OCI-LY1 (cell line): ENCODE results near the gene ZFAND4.

Experiments used
- CTCF ChIP-seq: fragments of 200-600 bp; sonication (generic), shearing (Covaris generic); IDR thresholded peaks from 2 replicates; pipeline ENCODE4 v1.5.1; 2017; ENCODE audit warnings: mild to moderate bottlenecking, antibody characterized with exemption, low read length, moderate library complexity, mixed read lengths
- EZH2 ChIP-seq: fragments of 200-600 bp; sonication (generic), shearing (Covaris generic); IDR thresholded peaks from 2 replicates; pipeline ENCODE4 v1.8.0; 2017; ENCODE audit warnings: borderline replicate concordance, mixed run types, mild to moderate bottlenecking, antibody characterized with exemption, low read length, moderate library complexity, mixed read lengths

- TF ChIP-seq CTCF (no peak), EZH2 (no peak)
These were observed 73.5 kb downstream of the ZFAND4 start for GRCh38 chr10:45599021-45599603.
